ENCODE measurements around the gene STIM2.

STIM2 gene

DNA sequence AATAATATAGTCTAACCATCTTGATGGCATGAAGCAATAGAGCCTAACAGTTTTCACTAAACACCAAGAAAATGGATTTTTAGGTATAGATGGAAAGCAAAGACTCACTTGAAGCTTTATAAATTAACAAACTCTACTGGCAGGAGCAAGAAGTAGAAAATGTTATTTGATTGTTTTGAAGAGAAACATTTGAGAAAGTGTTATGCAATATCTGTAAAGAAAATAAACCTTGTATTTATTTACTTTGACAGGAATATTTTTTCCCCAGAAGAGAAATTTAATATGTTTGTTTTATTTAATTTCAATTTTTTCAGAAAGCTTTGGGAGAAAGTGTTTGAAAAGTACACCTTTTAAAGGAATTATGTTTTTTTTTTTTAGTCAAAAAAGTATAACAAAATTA lies 139.0 kb downstream of the STIM2 start:
- Histone ChIP-seq H4K20me1 (peaks cover 28% of the 10 kb centered on the region), H3K4me2 (no peak overlapping the region), H3K27ac (no peak overlapping the region), H3K27me3 (no peaks in the 10 kb centered on the region), H3K4me1 (peaks cover 28% of the 10 kb centered on the region), H3K4me3 (no peak overlapping the region), H3K36me3 (peaks cover 49% of the 10 kb centered on the region), H3K9ac (no peak overlapping the region), H3K9me3 (no peaks in the 10 kb centered on the region)
- no peak for TF ChIP-seq Cebpa-rat (IDR thresholded peaks at IDR 0.05)

DNA sequence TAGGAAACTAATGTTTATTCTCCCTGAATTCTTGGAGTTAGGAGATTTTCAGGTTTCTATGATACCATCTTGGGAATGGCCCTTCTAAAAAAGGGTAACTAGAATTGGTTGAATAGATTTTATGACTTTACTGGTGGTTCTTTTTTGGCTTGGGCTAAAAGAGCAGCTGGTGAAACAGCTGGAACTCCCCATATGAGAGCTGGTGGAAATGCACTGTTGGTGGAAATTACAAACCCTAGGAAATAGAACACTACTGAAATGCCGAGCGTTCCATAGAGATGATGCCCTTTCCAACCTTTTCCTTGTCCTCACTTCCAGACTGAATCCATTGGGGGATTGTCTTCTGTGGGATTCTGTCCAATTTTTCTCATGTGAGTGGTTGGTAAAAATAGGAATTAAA lies 139.5 kb downstream of the STIM2 start:
- no peaks in the 10 kb centered on the region for H3K27me3 ChIP-seq
- peaks cover 25% of the 10 kb centered on the region for H4K20me1 ChIP-seq
- no peak overlapping the region for H3K27ac ChIP-seq
- H3K4me1 ChIP-seq: peaks cover 26% of the 10 kb centered on the region
- no peak for TF ChIP-seq Cebpa-rat (IDR thresholded peaks at IDR 0.05)
- H3K4me3 ChIP-seq: no peak overlapping the region
- peaks cover 51% of the 10 kb centered on the region for H3K36me3 ChIP-seq
- no peak overlapping the region for H3K9ac ChIP-seq
- no peaks in the 10 kb centered on the region for H3K9me3 ChIP-seq
- H3K4me2 ChIP-seq: no peak overlapping the region

DNA sequence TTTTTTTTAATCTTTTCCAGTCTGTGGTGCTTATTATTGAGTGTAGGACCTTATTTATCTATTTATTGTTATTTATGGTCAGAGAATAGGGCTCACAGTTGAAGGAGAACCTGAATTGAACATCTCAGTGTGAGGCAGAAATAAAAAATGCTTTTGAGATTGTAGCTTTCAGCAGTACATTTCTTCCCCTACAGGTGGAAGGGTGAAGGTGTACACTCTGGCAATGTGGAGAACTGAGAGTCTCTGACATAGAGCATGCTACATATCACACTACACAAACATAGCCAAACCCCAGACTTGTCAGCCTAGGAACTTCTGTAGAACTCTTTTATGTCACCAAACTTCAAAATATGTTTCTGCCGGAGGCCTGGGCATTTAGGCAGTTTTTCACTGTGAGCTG lies 140.2 kb downstream of the STIM2 start:
- TF ChIP-seq Cebpa-rat (IDR thresholded peaks at IDR 0.05): no peak
- peaks cover 22% of the 10 kb centered on the region for H3K4me1 ChIP-seq

DNA sequence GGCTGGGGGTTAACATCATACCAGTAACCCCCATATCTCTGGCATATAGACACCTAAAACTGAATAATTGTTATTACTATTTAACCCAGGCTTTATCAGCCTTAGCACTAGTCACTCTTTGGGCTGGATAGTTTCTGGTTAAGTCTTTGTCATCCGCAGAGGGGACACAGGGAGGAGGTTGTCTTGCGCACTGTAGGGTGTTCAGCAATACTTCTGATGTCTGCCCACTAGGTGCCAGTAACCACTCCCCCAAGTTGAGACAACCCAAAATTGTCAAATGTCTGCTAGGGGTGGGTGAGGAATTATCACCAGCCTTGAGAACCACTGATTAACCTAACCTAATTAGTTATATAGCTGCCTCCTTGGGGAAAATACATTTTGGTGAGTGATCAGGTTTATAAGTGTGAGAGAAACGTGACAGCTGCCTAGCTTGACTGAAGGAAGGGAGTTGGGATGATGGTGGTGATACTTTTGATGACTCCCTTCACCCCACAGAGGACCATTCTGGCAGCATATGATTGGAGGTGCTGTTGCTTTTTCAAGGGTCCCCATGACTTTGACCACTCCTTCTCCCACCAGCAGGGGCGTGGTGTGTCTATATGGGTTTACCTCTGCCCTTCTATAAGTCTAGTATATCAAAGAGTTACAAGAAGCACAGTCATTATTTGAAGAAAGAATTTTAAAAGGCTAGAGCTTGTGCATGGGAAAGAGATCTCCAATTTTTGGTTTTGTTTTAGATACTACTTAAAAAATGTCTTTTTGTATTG lies 140.9 kb downstream of the STIM2 start:
- Histone ChIP-seq H3K4me3 (no peak overlapping the region), H3K9ac (no peak overlapping the region), H4K20me1 (peaks cover 25% of the 10 kb centered on the region), H3K27me3 (no peaks in the 10 kb centered on the region), H3K27ac (no peak overlapping the region), H3K4me2 (no peak overlapping the region), H3K4me1 (peaks cover 22% of the 10 kb centered on the region), H3K9me3 (no peaks in the 10 kb centered on the region), H3K36me3 (peaks cover 56% of the 10 kb centered on the region)
- no peak for TF ChIP-seq Cebpa-rat (IDR thresholded peaks at IDR 0.05)

More for the DNA sequence above, 140.2 kb downstream of the STIM2 start:
- H3K27me3 ChIP-seq: no peaks in the 10 kb centered on the region
- no peaks in the 10 kb centered on the region for H3K9me3 ChIP-seq
- H3K36me3 ChIP-seq: peaks cover 51% of the 10 kb centered on the region
- peaks cover 25% of the 10 kb centered on the region for H4K20me1 ChIP-seq
- H3K27ac ChIP-seq: no peak overlapping the region
- H3K4me3 ChIP-seq: no peak overlapping the region
- no peak overlapping the region for H3K4me2 ChIP-seq
- no peak overlapping the region for H3K9ac ChIP-seq

DNA sequence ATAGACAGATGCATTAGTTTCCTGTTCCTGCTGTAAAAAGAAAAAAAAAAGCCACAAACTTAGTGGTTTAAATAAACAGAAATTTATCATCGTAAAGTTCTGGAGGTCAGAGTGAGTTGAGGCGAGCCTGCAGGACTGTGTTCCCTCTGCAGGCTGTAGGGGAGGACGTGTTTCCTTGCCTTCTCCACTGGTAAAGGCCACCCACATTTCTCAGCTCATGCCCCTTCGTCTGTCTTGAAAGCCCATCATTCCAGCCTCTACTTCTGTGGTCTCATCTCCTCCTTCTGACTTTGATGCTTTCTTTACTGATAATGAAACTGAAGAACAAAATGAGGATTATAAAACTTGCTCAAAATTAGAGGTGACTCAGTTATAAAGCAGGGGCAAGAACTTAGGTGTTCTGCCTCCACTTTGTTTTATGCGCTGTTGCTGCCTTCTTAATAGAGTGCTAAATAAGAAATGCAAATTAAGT lies 143.0 kb downstream of the STIM2 start:
- H3K9ac ChIP-seq: no peak overlapping the region
- no peak overlapping the region for H3K27ac ChIP-seq

DNA sequence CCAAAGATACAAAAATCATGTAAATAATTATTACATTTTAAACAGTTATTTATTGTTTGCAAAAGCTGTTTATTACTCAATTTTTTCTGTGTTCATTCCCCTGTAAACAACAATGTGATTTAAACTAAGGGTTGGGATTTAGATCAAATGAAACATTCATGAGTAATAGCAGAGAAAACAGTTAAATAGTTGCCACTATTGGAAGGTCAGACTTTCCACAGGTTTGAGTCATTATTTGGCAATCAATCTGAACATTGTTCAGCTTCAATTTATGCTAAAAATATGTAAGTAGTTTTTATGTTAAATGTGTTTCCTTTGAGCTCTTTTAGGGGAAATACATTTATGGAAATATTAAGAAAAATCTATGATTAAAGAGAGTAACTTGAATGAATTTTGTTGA lies 144.9 kb downstream of the STIM2 start:
- H4K20me1 ChIP-seq: peaks cover 15% of the 10 kb centered on the region
- no peak overlapping the region for H3K9ac ChIP-seq
- no peak for TF ChIP-seq Cebpa-rat (IDR thresholded peaks at IDR 0.05)
- no peak overlapping the region for H3K27ac ChIP-seq
- peaks cover 59% of the 10 kb centered on the region for H3K36me3 ChIP-seq
- H3K27me3 ChIP-seq: no peaks in the 10 kb centered on the region
- peaks cover 22% of the 10 kb centered on the region for H3K4me1 ChIP-seq
- no peaks in the 10 kb centered on the region for H3K9me3 ChIP-seq
- no peak overlapping the region for H3K4me2 ChIP-seq
- H3K4me3 ChIP-seq: no peak overlapping the region

More for the DNA sequence above, 143.0 kb downstream of the STIM2 start:
- Histone ChIP-seq H3K4me2 (peak overlapping the region; percentile 21; the same call in 1 of the 2 replicates), H3K27me3 (no peaks in the 10 kb centered on the region), H3K4me1 (peaks cover 22% of the 10 kb centered on the region), H3K4me3 (no peak overlapping the region), H3K36me3 (peaks cover 54% of the 10 kb centered on the region), H4K20me1 (peaks cover 15% of the 10 kb centered on the region), H3K9me3 (no peaks in the 10 kb centered on the region)
- no peak for TF ChIP-seq Cebpa-rat (IDR thresholded peaks at IDR 0.05)

DNA sequence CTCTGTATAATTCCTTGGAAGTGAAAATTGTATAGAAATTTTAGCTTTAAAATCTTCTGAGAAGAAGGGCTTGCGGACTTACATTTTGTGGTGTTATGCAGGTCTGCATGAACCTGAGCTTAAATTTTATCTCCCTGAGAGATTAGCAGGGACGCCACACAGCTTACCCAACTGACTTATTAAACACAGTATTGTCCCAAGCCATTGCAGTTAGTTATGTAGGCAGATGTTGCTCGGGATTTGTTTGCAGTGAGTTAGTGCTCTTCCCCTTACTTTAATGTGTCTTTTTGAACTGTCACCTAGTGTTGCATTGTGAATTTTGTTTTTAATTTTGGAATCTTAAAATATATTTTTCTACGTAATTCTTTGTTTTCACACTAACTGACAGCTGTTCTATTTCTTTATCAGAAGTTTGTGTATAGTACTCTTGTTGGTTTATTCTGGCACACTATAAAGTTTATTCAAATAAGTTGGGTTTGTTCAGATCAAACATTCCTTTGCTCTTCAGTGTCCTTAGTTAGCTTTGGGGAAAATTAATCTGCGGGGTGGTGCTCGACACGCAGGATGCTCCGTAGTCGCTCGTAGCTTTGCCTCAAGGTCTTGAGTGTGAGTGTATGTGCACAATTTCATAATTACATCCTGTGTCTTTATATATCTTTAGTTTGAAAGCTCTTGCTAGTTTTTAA lies 145.4 kb downstream of the STIM2 start:
- no peak overlapping the region for H3K4me2 ChIP-seq
- peaks cover 54% of the 10 kb centered on the region for H3K36me3 ChIP-seq
- H3K27me3 ChIP-seq: no peaks in the 10 kb centered on the region
- H3K4me3 ChIP-seq: no peak overlapping the region
- no peak for TF ChIP-seq Cebpa-rat (IDR thresholded peaks at IDR 0.05)
- H3K9me3 ChIP-seq: no peaks in the 10 kb centered on the region
- H3K27ac ChIP-seq: no peak overlapping the region
- no peak overlapping the region for H3K9ac ChIP-seq
- peaks cover 22% of the 10 kb centered on the region for H3K4me1 ChIP-seq
- H4K20me1 ChIP-seq: peaks cover 13% of the 10 kb centered on the region

DNA sequence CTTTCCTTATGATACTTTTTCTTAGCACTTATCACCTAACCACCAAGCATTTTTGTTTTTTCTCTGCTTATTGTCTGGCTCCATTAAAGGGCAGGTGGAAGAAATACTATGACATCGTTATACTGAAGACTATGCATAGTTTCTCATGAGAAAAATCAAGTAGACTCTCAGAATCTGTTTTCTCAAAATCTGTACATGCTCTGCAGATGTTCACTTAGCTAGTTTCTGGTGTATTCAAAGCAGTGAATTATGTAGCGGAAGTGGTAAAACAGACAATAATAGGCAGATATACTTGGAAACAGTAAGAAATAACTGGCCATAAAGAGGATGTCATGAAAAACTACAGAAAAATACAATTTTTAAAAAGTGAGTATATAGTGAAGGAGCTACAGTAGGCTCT lies 146.0 kb downstream of the STIM2 start:
- no peak overlapping the region for H3K4me2 ChIP-seq
- H3K4me1 ChIP-seq: peaks cover 24% of the 10 kb centered on the region
- no peak overlapping the region for H3K9ac ChIP-seq
- no peak overlapping the region for H3K27ac ChIP-seq
- H3K36me3 ChIP-seq: peaks cover 52% of the 10 kb centered on the region
- no peak for TF ChIP-seq Cebpa-rat (IDR thresholded peaks at IDR 0.05)
- peaks cover 7% of the 10 kb centered on the region for H4K20me1 ChIP-seq
- H3K27me3 ChIP-seq: no peaks in the 10 kb centered on the region
- H3K4me3 ChIP-seq: no peak overlapping the region
- H3K9me3 ChIP-seq: no peaks in the 10 kb centered on the region

DNA sequence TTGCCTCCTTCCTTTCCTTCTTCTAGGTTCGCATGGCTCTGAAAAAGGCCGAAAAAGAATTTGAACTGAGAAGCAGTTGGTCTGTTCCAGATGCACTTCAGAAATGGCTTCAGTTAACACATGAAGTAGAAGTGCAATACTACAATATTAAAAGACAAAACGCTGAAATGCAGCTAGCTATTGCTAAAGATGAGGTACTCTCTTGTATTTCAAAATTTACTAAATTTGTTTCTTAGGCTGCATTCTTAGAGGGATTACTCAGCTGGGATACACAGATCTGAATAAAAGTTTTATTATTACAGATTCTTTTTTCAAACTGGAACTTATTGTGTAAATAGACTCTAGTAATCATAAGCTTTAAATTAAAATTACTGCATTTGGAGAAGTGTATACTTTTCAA lies 146.9 kb downstream of the STIM2 start:
- no peaks in the 10 kb centered on the region for H3K27me3 ChIP-seq
- no peak overlapping the region for H3K9ac ChIP-seq
- H3K4me1 ChIP-seq: peaks cover 19% of the 10 kb centered on the region
- H3K4me2 ChIP-seq: no peak overlapping the region
- no peak overlapping the region for H3K27ac ChIP-seq
- no peaks in the 10 kb centered on the region for H3K9me3 ChIP-seq
- no peak for TF ChIP-seq Cebpa-rat (IDR thresholded peaks at IDR 0.05)
- peaks cover 4% of the 10 kb centered on the region; the same call in 1 of the 2 replicates for H4K20me1 ChIP-seq
- peaks cover 46% of the 10 kb centered on the region for H3K36me3 ChIP-seq
- H3K4me3 ChIP-seq: no peak overlapping the region

DNA sequence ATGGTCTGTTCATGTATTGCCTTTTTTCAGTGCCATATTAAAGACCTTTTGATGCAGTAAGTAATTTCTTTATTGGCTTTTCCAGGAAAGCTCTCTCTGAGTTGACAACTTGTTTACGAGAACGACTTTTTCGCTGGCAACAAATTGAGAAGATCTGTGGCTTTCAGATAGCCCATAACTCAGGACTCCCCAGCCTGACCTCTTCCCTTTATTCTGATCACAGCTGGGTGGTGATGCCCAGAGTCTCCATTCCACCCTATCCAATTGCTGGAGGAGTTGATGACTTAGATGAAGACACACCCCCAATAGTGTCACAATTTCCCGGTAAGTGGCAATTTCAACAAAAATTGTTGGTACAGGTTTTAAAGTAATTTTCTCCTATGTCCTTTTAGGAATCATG lies 148.0 kb downstream of the STIM2 start:
- TF ChIP-seq Cebpa-rat (IDR thresholded peaks at IDR 0.05): no peak

More for the DNA sequence above, 148.0 kb downstream of the STIM2 start:
- Histone ChIP-seq H3K36me3 (peaks cover 40% of the 10 kb centered on the region), H3K27ac (no peak overlapping the region), H4K20me1 (no peaks in the 10 kb centered on the region), H3K27me3 (no peaks in the 10 kb centered on the region), H3K4me2 (no peak overlapping the region), H3K9me3 (no peaks in the 10 kb centered on the region), H3K9ac (no peak overlapping the region), H3K4me1 (peaks cover 7% of the 10 kb centered on the region), H3K4me3 (no peak overlapping the region)
